Psoas muscle (tissue), 8 donors: Measurements from ENCODE around the gene ITCH. TPM values are rescaled to one million over a fixed set of nuclear protein-coding genes. Genes with fewer than 3 reads are reported as not detected.
"Not testable (repeated sequence)": the region's sequence is repeated elsewhere in the genome, so short reads cannot be mapped to it uniquely, and the experiment has no call there.

ENCODE experiments used
- ATAC-seq, 4 donors: fragments of 200-7000 bp; cut with Tn5 transposase; one replicate each; pipeline ENCODE4 v1.9.1; 2020; ENCODE audit warnings: moderate library complexity in 3 of 4, mild to moderate bottlenecking in 2 of 4
- DNase-seq, 2 donors: peaks; one replicate each; pipeline ENCODE4 v3.0.0-alpha.2; 2020
- H3K27ac ChIP-seq: fragments of 200-600 bp; one replicate; pipeline ENCODE4 v1.8.0; 2022
- H3K27me3 ChIP-seq, 3 donors: fragments of 200-600 bp in 1 of 3; one replicate each; pipeline versions ENCODE4 v1.6.1 to v1.8.0; 2013 to 2022; ENCODE audit warnings: low read length in 2 of 3, mild to moderate bottlenecking in 2 of 3, moderate library complexity in 1 of 3; ENCODE audit not compliant: insufficient read depth in 3 of 3
- H3K36me3 ChIP-seq, 2 donors: fragments of 200-600 bp in 1 of 2; one replicate each; pipeline versions ENCODE4 v1.6.1 to v1.8.0; 2013 to 2022; ENCODE audit warnings: low read depth in 1 of 2, mild to moderate bottlenecking in 1 of 2, moderate library complexity in 1 of 2; ENCODE audit not compliant: insufficient read depth in 1 of 2
- H3K4me1 ChIP-seq: fragments of 200-600 bp; one replicate; pipeline ENCODE4 v1.8.0; 2022
- H3K4me3 ChIP-seq: fragments of 200-600 bp; one replicate; pipeline ENCODE4 v1.8.0; 2022; ENCODE audit warnings: mild to moderate bottlenecking
- H3K9me3 ChIP-seq: fragments of 200-600 bp; one replicate; pipeline ENCODE4 v1.8.0; 2022
- CTCF ChIP-seq: fragments of 200-600 bp; IDR thresholded peaks from one replicate; pipeline ENCODE4 v1.8.0; 2022; ENCODE audit warnings: antibody characterized with exemption
- WGBS, 3 donors: extraction: QIAGEN DNeasy Blood & Tissue Kit; methylation state at CpG; one replicate each; pipeline versions ENCODE4 v1.1.6 to v1.1.7; 2013; 5-methylcytosine and 5-hydroxymethylcytosine counted together
- intact Hi-C, 2 donors: fragments of 100-400 bp; cut with DNase I; formaldehyde crosslinking; loops; one replicate each; pipeline versions ENCODE4 v1.11.0 to v1.14.2; 2022
- polyA plus RNA-seq, 3 donors: library from polyadenylated mRNA; stranded (reverse); fragments of 200-250 nt; gene quantifications; one replicate each; pipeline ENCODE4 v1.2.3, GENCODE V29; 2013
- total RNA-seq, 4 donors: library from RNA; stranded (reverse); fragmentation: NEBNext Ultra II Directional in 2 of 4; extraction: Animal tissue kit (Norgen Biotek cat#: 25700) in 2 of 4; gene quantifications; one replicate each; pipeline versions ENCODE4 v1.2.1 to v1.2.4, GENCODE V29; 2021 to 2023
- donor health status: healthy with polysubstance abuse.
- donor health status: DM: no; HTN: no; CAD: no; lungs with moderate emphysema.
- donor health status: Bipolar disorder and iron deficiency.
- donor health status: healthy.
- donor health status: DM: yes; HTN: yes; CAD: no.
- donor health status: DM: no; HTN: no; CAD: no.
- donor health status: DM: no; HTN: no; CAD: no.
- donor health status: DM: yes; HTN: yes; CAD: no.

Gene ITCH
- total and polyA plus RNA-seq, 7 donors = 10.1 to 50.3 (median 36.9) TPM

GRCh38 chr20:34516247-34517113 lies 153.4 kb downstream of the ITCH start, which contains the start of gene DYNLRB1:
Gene DYNLRB1, plus strand, starts transcription at chr20:34516422. Its CDS starts 37 bp downstream, at chr20:34516459.
- DNase-seq (peak; percentile 96 to 99), ATAC-seq (peak; percentile 96 to 98 (median 98))
- peak within 1 kb of the TSS; percentile 96 for H3K27ac ChIP-seq
- peak within 1 kb of the TSS; percentile 91 for H3K4me3 ChIP-seq
- H3K9me3 ChIP-seq = no peaks in the 10 kb centered on the region
- H3K36me3 ChIP-seq = peaks cover 0 to 11% of the 10 kb centered on the region in 2 donors
- peaks cover 25% of the 10 kb centered on the region for H3K4me1 ChIP-seq
- intact Hi-C loops = loop anchor here in 1 of 2 donors (1.0 kb wide), 1 partner anchor 204 kb away; no protein-coding TSS in a partner anchor
- H3K27me3 ChIP-seq = no peaks in the 10 kb centered on the region
- 0 to 1% (median 0%) methylated on average over 58 to 59 of the region's 59 CpGs for WGBS, 3 donors
- TF ChIP-seq CTCF = no peak

- TF ChIP-seq CTCF = no peak
- H3K9me3 ChIP-seq = no peaks in the 10 kb centered on the region
- H3K27ac ChIP-seq = peak overlapping the region; percentile 96
- WGBS, 3 donors = 0 to 2% (median 0%) methylated on average over 3 of the region's 3 CpGs
- peaks cover 25% of the 10 kb centered on the region for H3K4me1 ChIP-seq
- H3K27me3 ChIP-seq = no peaks in the 10 kb centered on the region
- ATAC-seq (no peak), DNase-seq (no peak)
- H3K36me3 ChIP-seq = peaks cover 0 to 7% of the 10 kb centered on the region in 2 donors
- H3K4me3 ChIP-seq = peak overlapping the region; percentile 91
- intact Hi-C loops = no loop called here
Observed at GRCh38 chr20:34517114-34517505, 154.0 kb downstream of the ITCH start.

GRCh38 chr20:34518863-34519262 lies 155.8 kb downstream of the ITCH start:
- DNase-seq, H3K9me3 ChIP-seq, intact Hi-C loops, H3K36me3 ChIP-seq, H3K4me3 ChIP-seq, H3K27ac ChIP-seq, H3K27me3 ChIP-seq, ATAC-seq: not testable (repeated sequence)
- whole genome bisulfite sequencing, 3 donors = 76 to 85% (median 81%) methylated on average over 7 of the region's 7 CpGs
- H3K4me1 ChIP-seq = peaks cover 39% of the 10 kb centered on the region

GRCh38 chr20:34519841-34520240 lies 156.8 kb downstream of the ITCH start:
- not testable (repeated sequence) for DNase-seq, H3K9me3 ChIP-seq, ATAC-seq, H3K27ac ChIP-seq, H3K27me3 ChIP-seq, H3K36me3 ChIP-seq, H3K4me3 ChIP-seq
- intact Hi-C loops = loop anchor here (5.0 to 10.0 kb wide), 2 partner anchors 208 to 325 kb away; no protein-coding TSS in a partner anchor
- peaks cover 48% of the 10 kb centered on the region for H3K4me1 ChIP-seq
- 62 to 81% (median 67%) methylated on average over 10 of the region's 10 CpGs for WGBS, 3 donors

- intact Hi-C loops = loop anchor here (2.0 to 10.0 kb wide), 3 partner anchors 210 to 328 kb away; no protein-coding TSS in a partner anchor
- Histone ChIP-seq H3K4me3 (no peak overlapping the region), H3K4me1 (peaks cover 56% of the 10 kb centered on the region), H3K27ac (peak overlapping the region; percentile 79), H3K9me3 (no peaks in the 10 kb centered on the region), H3K36me3 (peaks cover 0 to 25% of the 10 kb centered on the region in 2 donors), H3K27me3 (no peaks in the 10 kb centered on the region)
- TF ChIP-seq CTCF = peak; percentile 72
- DNase-seq (peak; percentile 60 to 79), ATAC-seq (peak; percentile 76 to 83 (median 82))
- 44 to 48% (median 47%) methylated on average over 17 of the region's 17 CpGs for WGBS, 3 donors
Observed at GRCh38 chr20:34522969-34523871, 160.1 kb downstream of the ITCH start.
